ENCODE data around the gene NKX2-8. TPM values are rescaled to one million over a fixed set of nuclear protein-coding genes. Genes with fewer than 3 reads are reported as not detected.

NKX2-8 gene
- 0.11 TPM in 1 of 2 replicates, not detected in the other for total RNA-seq

DNA sequence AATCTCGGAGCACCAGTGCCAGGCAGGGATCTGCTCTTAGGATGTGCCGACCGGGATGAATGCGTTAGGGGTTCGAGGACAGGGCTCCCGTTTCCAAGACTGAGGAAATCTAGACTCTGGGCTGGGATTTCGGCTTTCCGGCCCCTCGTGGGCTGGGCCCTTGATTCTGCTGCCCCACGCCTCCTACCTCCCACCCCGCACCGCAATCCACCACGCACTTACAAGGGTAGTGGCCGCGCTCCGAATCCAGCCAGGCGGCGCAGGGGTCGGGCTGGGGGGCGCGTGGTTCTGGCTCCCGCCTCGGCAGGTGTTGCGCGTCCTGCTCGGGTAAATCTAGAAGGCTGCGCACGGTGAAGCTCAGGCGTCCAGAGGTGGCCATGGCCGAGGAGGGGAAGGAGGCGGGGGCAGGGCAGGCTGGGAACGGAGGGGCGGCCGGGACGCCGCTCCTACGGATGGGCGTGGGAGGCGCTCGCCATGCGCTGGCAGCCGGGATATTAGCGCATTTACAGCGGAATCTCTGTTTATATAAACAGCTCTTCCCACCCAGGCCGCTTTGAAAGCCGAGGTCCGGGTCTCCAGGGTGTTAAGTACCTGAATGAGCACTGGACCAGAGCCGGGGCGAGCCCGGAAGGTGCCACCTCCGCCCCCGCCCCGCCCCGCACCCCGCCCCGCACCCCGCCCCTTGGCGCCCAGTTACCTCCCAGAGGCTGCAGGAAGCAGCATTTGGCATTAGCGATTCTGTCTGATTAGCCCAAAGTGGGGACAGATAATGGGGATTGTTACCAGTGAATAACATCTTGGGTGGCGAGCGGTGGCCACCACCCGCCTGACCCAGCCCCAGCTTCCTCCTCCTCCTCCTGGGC lies at the start of gene NKX2-8:
TSS of gene NKX2-8 (minus strand) at position 604 of the 863 bp plus-strand sequence. CDS start at position 379, 225 bp downstream.

Other genes starting within 250 kb of the NKX2-8 start
- gene NKX2-1, start 62.4 kb downstream of the NKX2-8 start, total RNA-seq, result not detected in 2 replicates
- under 0.01 and 0.11 TPM in 2 replicates for gene PAX9, start 79.2 kb upstream of the NKX2-8 start, total RNA-seq

Data from uterine smooth muscle cell (primary cell).